Muscle of arm (tissue), 12 donors: ENCODE measurements around the gene PSMD6. TPM values are rescaled to one million over a fixed set of nuclear protein-coding genes. Genes with fewer than 3 reads are reported as not detected.

Experiments used
- DNase-seq: peaks from one replicate; pipeline ENCODE4 v3.0.0-alpha.2; 2013
- polyA plus RNA-seq, 12 donors: library from polyadenylated mRNA; unstranded; fragments of 120-200 nt; gene quantifications; one replicate each; pipeline ENCODE4 v1.2.1, GENCODE V29; 2013; ENCODE audit not compliant: insufficient read length in 12 of 12

The PSMD6 gene
- polyA plus RNA-seq, 12 donors, result 74.3 to 127 (median 92.4) TPM; not detected in 1

- no peak for DNase-seq
These were observed 61.4 kb downstream of the PSMD6 start for GRCh38 chr3:63961891-63962290.

Other genes starting within 250 kb of the PSMD6 start
- gene C3orf49, start 204.2 kb downstream of the PSMD6 start, polyA plus RNA-seq, result under 1 TPM in 9 of 12 donors, not detected in 3; 0.16 to 0.97 (median 0.35) TPM
- 10 to 100 TPM in 11 of 12 donors, not detected in 1; 49.5 to 82.6 (median 63.4) TPM for gene THOC7, start 159.7 kb downstream of the PSMD6 start, polyA plus RNA-seq
- 10 to 100 TPM; 10.3 to 80.8 (median 14.6) TPM for gene ATXN7, start 159.6 kb downstream of the PSMD6 start, polyA plus RNA-seq
- gene SCAANT1, start 111.1 kb downstream of the PSMD6 start, polyA plus RNA-seq, result 1 to 10 TPM in 5 of 12 donors, under 1 TPM in 2, not detected in 5; 0.51 to 2.0 (median 1.2) TPM
- gene PRICKLE2, start 202.0 kb upstream of the PSMD6 start, polyA plus RNA-seq, result 10 to 100 TPM in 5 of 12 donors, 1 to 10 TPM in 6, not detected in 1; 6.7 to 14.4 (median 10.0) TPM